HepG2 (cell line): Measurements from ENCODE around the gene HEXIM1. TPM values are rescaled to one million over a fixed set of nuclear protein-coding genes. Genes with fewer than 3 reads are reported as not detected.

Source experiments
- CBFB ChIP-seq: sonication (generic); formaldehyde crosslinking; IDR thresholded peaks from 2 replicates; pipeline ENCODE4 v1.4.0; 2020; ENCODE audit warnings: missing genetic modification reagents
- FOXO1 ChIP-seq: sonication (generic); formaldehyde crosslinking; IDR thresholded peaks from 2 replicates; pipeline ENCODE4 v1.4.0; 2020; ENCODE audit warnings: missing genetic modification reagents
- HNF1A ChIP-seq, 2 experiments: sonication (generic) in 1 of 2; formaldehyde crosslinking in 1 of 2; IDR thresholded peaks; 2 replicates each; pipeline versions ENCODE4 v1.4.0 to v1.6.1; 2016 to 2020; ENCODE audit warnings: borderline replicate concordance in 1 of 2, low read depth in 1 of 2, mild to moderate bottlenecking in 1 of 2, missing genetic modification reagents in 1 of 2
- PRDM4 ChIP-seq: sonication (generic); formaldehyde crosslinking; IDR thresholded peaks from 2 replicates; pipeline ENCODE4 v1.9.0; 2021; ENCODE audit warnings: missing genetic modification reagents, borderline replicate concordance
- RXRA ChIP-seq: sonication (generic); formaldehyde crosslinking; IDR thresholded peaks from 2 replicates; pipeline ENCODE4 v1.5.1; 2020; ENCODE audit warnings: missing genetic modification reagents
- SKI ChIP-seq: fragments of 450-650 bp; IDR thresholded peaks from one replicate; pipeline ENCODE4 v1.6.1; 2018; ENCODE audit warnings: mild to moderate bottlenecking; ENCODE audit not compliant: partially characterized antibody
- ZC3H4 ChIP-seq: sonication (generic); formaldehyde crosslinking; IDR thresholded peaks from 2 replicates; pipeline ENCODE4 v1.4.0; 2020; ENCODE audit warnings: missing genetic modification reagents, borderline replicate concordance
- ZEB1 ChIP-seq: IDR thresholded peaks from 2 replicates; pipeline ENCODE4 v1.6.1; 2012; ENCODE audit warnings: mild to moderate bottlenecking, low read depth, inconsistent platforms; ENCODE audit not compliant: insufficient replicate concordance
- ZFP36L1 ChIP-seq: sonication (generic); formaldehyde crosslinking; IDR thresholded peaks from 2 replicates; pipeline ENCODE4 v1.8.0; 2022; ENCODE audit warnings: mild to moderate bottlenecking, missing genetic modification reagents, moderate library complexity
- ZFP37 ChIP-seq: sonication (generic); formaldehyde crosslinking; IDR thresholded peaks from 2 replicates; pipeline ENCODE4 v1.4.0; 2020; ENCODE audit warnings: missing genetic modification reagents, borderline replicate concordance
- ZNF10 ChIP-seq: sonication (generic); formaldehyde crosslinking; IDR thresholded peaks from 2 replicates; pipeline ENCODE4 v1.4.0; 2020; ENCODE audit warnings: mild to moderate bottlenecking, low read depth, missing genetic modification reagents, borderline replicate concordance
- ZNF160 ChIP-seq: sonication (generic); formaldehyde crosslinking; IDR thresholded peaks from 2 replicates; pipeline ENCODE4 v1.8.0; 2022; ENCODE audit warnings: mild to moderate bottlenecking, inconsistent platforms, missing genetic modification reagents
- ZNF501 ChIP-seq: sonication (generic); formaldehyde crosslinking; IDR thresholded peaks from 2 replicates; pipeline ENCODE4 v1.5.1; 2020; ENCODE audit warnings: mild to moderate bottlenecking, moderate library complexity, missing genetic modification reagents
- ZNF646 ChIP-seq: sonication (generic); formaldehyde crosslinking; IDR thresholded peaks from 2 replicates; pipeline ENCODE4 v1.9.0; 2021; ENCODE audit warnings: mild to moderate bottlenecking, missing genetic modification reagents
- polyA plus RNA-seq, 8 experiments: library from polyadenylated mRNA; depleted of rRNA in 3 of 8; stranded (reverse) in 7 of 8; unstranded in 1 of 8; fragments of >200 nt; fragmentation: Illumina TruSeq in 4 of 8; extraction: Trizol in 4 of 8; gene quantifications; 2 replicates each; pipeline versions ENCODE4 v1.2.1 to v1.2.3, GENCODE V29; 2011 to 2016; ENCODE audit warnings: low read depth in 4 of 8, missing spikeins in 1 of 8, mixed read lengths in 1 of 8; ENCODE audit not compliant: insufficient read depth in 1 of 8
- total RNA-seq, 5 experiments: library from RNA; depleted of rRNA; stranded (reverse); fragments of >200 nt; fragmentation: Illumina TruSeq; extraction: Trizol; gene quantifications; 2 replicates each; pipeline ENCODE4 v1.2.3, GENCODE V29; 2016; ENCODE audit warnings: low read depth in 1 of 5

Gene HEXIM1
- total and polyA plus RNA-seq, 2 of the 13 experiments (the other 11 are each of a cell fraction or from before 2014, with no cell fraction given) = 10.5 to 16.6 TPM

- peak; percentile 70 for TF ChIP-seq ZNF646 (CRISPR knock-in tag)
- 0 out of 2 replicates have a peak, but pooled peaks have one; percentile 63 for TF ChIP-seq ZFP36L1
- no peak for TF ChIP-seq ZNF10 (CRISPR knock-in tag)
- TF ChIP-seq ZNF501 = peak; percentile 96; the same call in 1 of the 2 replicates
- peak; percentile 85 for TF ChIP-seq ZC3H4 (CRISPR knock-in tag)
- peak; percentile 35 for TF ChIP-seq SKI
- TF ChIP-seq PRDM4 (CRISPR knock-in tag) = 0 out of 2 replicates have a peak, but pooled peaks have one; percentile 56
- TF ChIP-seq ZEB1 = no peak
- peak; percentile 80 for TF ChIP-seq FOXO1 (CRISPR knock-in tag)
- TF ChIP-seq CBFB (CRISPR knock-in tag) = peak; percentile 53; the same call in 1 of the 2 replicates
- TF ChIP-seq HNF1A (IDR thresholded peaks at IDR 0.05; ENCODE audit: low read depth) = peak; percentile 75
- peak; percentile 68; the same call in 1 of the 2 replicates for TF ChIP-seq HNF1A (CRISPR knock-in tag; IDR thresholded peaks at IDR 0.05; ENCODE audit: borderline replicate concordance)
- TF ChIP-seq ZFP37 = no peak
- TF ChIP-seq ZNF160 (CRISPR knock-in tag) = no peak; the same call in 1 of the 2 replicates
- TF ChIP-seq RXRA (CRISPR knock-in tag) = peak; percentile 81
Observed at GRCh38 chr17:45161288-45162024, 13.2 kb downstream of the HEXIM1 start, which contains the start of gene HEXIM2 (continued).
